ENCODE results near the gene ZNF470.

- no peak for TF ChIP-seq CTCF (IDR thresholded peaks at IDR 0.05; ENCODE audit: insufficient read depth, low read length, poor library complexity, severe bottlenecking)
- TF ChIP-seq EZH2phosphoT487 (conservative IDR thresholded peaks at IDR 0.05; ENCODE audit: low read length) = no peak
Measured at GRCh38 chr19:56562766-56563165, 4.5 kb upstream of the ZNF470 start.
